ENCODE data around the gene RCSD1. TPM values are rescaled to one million over a fixed set of nuclear protein-coding genes. Genes with fewer than 3 reads are reported as not detected.
A peak's percentile ranks its signal among the peaks of the same experiment; 100 is the strongest.

The RCSD1 gene
- total RNA-seq, 1 donor: 1.3 TPM

DNA sequence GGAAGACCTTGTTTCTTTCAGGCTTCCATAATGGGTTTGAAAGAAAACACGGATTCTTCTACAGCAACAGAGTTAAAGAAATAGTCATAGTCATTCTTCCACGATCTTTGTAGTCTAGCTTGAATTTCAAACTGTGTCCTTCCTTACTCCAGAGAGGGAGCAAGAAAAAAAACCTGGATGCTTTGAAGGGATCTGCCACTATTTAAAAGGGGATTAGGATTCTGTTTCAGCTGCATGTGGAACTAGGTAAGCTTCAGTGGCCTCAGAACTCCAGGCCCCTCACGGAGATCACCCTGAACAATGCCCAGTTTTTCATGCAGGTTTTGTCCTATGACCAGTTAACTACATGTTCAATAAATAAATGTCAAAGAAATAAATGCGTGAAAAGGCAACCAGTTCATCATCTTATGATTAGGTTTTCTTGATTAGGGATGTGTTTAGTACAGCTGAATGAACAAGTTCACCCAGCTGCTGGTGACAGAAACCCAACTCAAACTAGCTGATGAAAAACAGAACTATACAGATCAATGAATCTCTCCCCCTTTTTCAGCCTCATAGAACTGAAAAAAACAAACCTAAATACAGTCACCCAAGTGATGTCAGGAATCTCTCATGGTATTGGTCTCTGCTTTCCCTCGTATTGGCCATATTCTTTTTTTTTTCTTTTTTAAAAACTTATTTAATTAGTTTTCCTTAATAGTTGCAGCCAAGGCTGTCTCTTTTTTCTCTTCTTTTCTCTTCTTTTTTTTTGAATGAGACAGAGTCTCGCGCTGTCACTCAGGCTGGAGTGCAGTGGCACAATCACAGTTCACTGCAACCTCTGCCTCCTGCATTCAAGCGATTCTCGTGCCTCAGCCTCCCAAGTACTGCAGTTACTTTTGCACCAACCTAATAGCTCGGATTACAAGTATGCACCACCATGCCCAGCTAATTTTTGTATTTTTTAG, 77.2 kb downstream of the RCSD1 start:
- DNase-seq (ENCODE audit: low read depth): no peak
- H3K4me3 ChIP-seq (ENCODE audit: low read depth, low read length): no peak overlapping the region
- TF ChIP-seq, protein P1, sequence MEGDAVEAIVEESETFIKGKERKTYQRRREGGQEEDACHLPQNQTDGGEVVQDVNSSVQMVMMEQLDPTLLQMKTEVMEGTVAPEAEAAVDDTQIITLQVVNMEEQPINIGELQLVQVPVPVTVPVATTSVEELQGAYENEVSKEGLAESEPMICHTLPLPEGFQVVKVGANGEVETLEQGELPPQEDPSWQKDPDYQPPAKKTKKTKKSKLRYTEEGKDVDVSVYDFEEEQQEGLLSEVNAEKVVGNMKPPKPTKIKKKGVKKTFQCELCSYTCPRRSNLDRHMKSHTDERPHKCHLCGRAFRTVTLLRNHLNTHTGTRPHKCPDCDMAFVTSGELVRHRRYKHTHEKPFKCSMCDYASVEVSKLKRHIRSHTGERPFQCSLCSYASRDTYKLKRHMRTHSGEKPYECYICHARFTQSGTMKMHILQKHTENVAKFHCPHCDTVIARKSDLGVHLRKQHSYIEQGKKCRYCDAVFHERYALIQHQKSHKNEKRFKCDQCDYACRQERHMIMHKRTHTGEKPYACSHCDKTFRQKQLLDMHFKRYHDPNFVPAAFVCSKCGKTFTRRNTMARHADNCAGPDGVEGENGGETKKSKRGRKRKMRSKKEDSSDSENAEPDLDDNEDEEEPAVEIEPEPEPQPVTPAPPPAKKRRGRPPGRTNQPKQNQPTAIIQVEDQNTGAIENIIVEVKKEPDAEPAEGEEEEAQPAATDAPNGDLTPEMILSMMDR (IDR thresholded peaks at IDR 0.05; ENCODE audit: insufficient read depth, low read depth, low read length): no peak

GRCh38 chr1:167707942-167708341, 77.9 kb downstream of the RCSD1 start:
- no peak overlapping the region for H3K4me3 ChIP-seq (ENCODE audit: low read depth, low read length)
- TF ChIP-seq, protein P1 (IDR thresholded peaks at IDR 0.05; ENCODE audit: insufficient read depth, low read depth, low read length): no peak
- no peak for DNase-seq (ENCODE audit: low read depth)

DNA sequence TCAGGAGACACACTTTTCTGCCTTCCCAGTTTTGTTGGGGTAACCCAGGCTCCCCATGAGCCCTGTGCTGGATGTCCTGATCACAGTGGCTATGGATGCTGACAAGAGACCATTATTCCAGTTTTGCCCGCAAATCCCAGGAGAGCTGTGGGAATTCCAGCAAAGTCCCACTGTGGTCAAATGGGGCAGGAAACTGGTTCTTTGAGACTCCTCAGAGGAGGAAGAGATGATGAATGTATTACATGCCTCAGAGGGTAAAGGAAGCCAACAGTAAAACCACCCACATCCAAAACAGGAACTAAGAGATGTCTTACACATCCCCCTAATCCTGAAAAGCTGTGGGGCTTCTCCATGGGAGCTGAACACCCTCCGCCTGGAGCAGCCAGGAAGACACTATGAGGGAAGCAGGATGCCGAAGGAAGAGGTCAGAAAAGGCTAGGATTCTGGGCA, 78.9 kb downstream of the RCSD1 start:
- H3K4me3 ChIP-seq (ENCODE audit: low read depth, low read length): no peak overlapping the region
- no peak for DNase-seq (ENCODE audit: low read depth)

DNA sequence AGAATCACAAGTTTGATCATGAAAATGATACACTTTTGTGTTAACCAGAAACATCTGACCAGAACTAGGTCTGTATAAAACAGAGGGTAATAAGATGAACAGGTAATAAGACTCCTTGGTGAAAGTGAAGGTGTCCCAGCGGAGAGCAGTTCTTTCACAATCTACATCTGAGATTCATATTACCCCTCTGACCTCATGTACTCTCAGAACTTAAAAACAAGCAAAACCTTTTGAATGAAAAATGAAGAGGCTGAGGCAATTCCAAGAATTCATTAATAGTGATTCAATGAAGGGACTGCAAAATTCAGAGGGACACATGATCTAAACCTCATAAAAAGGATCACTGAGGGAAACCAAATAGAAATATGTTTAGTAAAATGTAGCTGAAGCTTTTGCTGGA, 80.8 kb downstream of the RCSD1 start:
- DNase-seq (ENCODE audit: low read depth): no peak
- TF ChIP-seq, protein P1 (IDR thresholded peaks at IDR 0.05; ENCODE audit: insufficient read depth, low read depth, low read length): no peak
- H3K4me3 ChIP-seq (ENCODE audit: low read depth, low read length): no peak overlapping the region

More for the DNA sequence above, 78.9 kb downstream of the RCSD1 start:
- TF ChIP-seq, protein P1 (IDR thresholded peaks at IDR 0.05; ENCODE audit: insufficient read depth, low read depth, low read length): no peak

- TF ChIP-seq, protein P1 (IDR thresholded peaks at IDR 0.05; ENCODE audit: insufficient read depth, low read depth, low read length): no peak
- DNase-seq (ENCODE audit: low read depth): no peak
- no peak overlapping the region for H3K4me3 ChIP-seq (ENCODE audit: low read depth, low read length)
These were observed 81.8 kb downstream of the RCSD1 start for GRCh38 chr1:167711797-167712196.

- H3K4me3 ChIP-seq (ENCODE audit: low read depth, low read length): peak overlapping the region; percentile 92
- peak; percentile 34 for DNase-seq (ENCODE audit: low read depth)
- TF ChIP-seq, protein P1 (IDR thresholded peaks at IDR 0.05; ENCODE audit: insufficient read depth, low read depth, low read length): no peak
These were observed 83.5 kb downstream of the RCSD1 start for GRCh38 chr1:167713330-167714081.
